CD4-positive, alpha-beta memory T cell (primary cell): Measurements from ENCODE around the gene DAB1. TPM values are rescaled to one million over a fixed set of nuclear protein-coding genes. Genes with fewer than 3 reads are reported as not detected.
A peak's percentile ranks its signal among the peaks of the same experiment; 100 is the strongest.
"Not testable (repeated sequence)": the region's sequence is repeated elsewhere in the genome, so short reads cannot be mapped to it uniquely, and the experiment has no call there.

Source experiments
- CTCF ChIA-PET: fragments of 350-600 bp; sonication (Branson Sonifier 250); formaldehyde crosslinking; loops from one replicate; lab custom pipeline; 2021; ENCODE audit warnings: inconsistent platforms; ENCODE audit not compliant: partially characterized antibody; lab: Charles Lee
- POLR2A ChIA-PET: fragments of 350-600 bp; sonication (Branson Sonifier 250); formaldehyde crosslinking; loops from one replicate; lab custom pipeline; 2021; ENCODE audit not compliant: partially characterized antibody; lab: Charles Lee
- DNase-seq, 5 donors: peaks; one replicate each; pipeline versions ENCODE4 v3.0.0 to v3.0.0-alpha.2; 2020 to 2022; ENCODE audit warnings: mixed read lengths in 1 of 5
- H3K27ac ChIP-seq: one replicate; pipeline ENCODE4 v1.7.0; 2013; ENCODE audit warnings: low read depth, low read length
- H3K27me3 ChIP-seq: 2 replicates; pipeline ENCODE4 v1.7.0; 2013; ENCODE audit warnings: mild to moderate bottlenecking, low read length, moderate library complexity; ENCODE audit not compliant: insufficient read depth
- H3K36me3 ChIP-seq: 2 replicates; pipeline ENCODE4 v1.7.0; 2013; ENCODE audit warnings: mild to moderate bottlenecking, low read length, moderate library complexity; ENCODE audit not compliant: insufficient read depth
- H3K4me1 ChIP-seq: 2 replicates; pipeline ENCODE4 v1.7.0; 2013; ENCODE audit warnings: mild to moderate bottlenecking, low read length, moderate library complexity; ENCODE audit not compliant: insufficient read depth
- H3K4me3 ChIP-seq, 2 donors: one replicate each; pipeline ENCODE4 v1.7.0; 2013; ENCODE audit warnings: low read length in 2 of 2, mild to moderate bottlenecking in 1 of 2
- H3K9me3 ChIP-seq, 2 donors: one replicate each; pipeline ENCODE4 v1.7.0; 2013; ENCODE audit warnings: low read length in 2 of 2, control low read depth in 1 of 2; ENCODE audit not compliant: control insufficient read depth in 1 of 2
- H3K27ac Mint-ChIP-seq, 7 donors: one replicate each; pipeline ENCODE4 v1.8.0; 2020 to 2021; ENCODE audit warnings: mixed read lengths in 7 of 7, mild to moderate bottlenecking in 6 of 7, inconsistent platforms in 3 of 7, moderate library complexity in 3 of 7
- H3K27me3 Mint-ChIP-seq, 2 donors: one replicate each; pipeline ENCODE4 v1.8.0; 2020 to 2021; ENCODE audit warnings: mixed read lengths in 2 of 2
- H3K36me3 Mint-ChIP-seq, 2 donors: one replicate each; pipeline ENCODE4 v1.8.0; 2020 to 2021; ENCODE audit warnings: mixed read lengths in 2 of 2, inconsistent platforms in 1 of 2, mild to moderate bottlenecking in 1 of 2
- H3K4me1 Mint-ChIP-seq, 4 donors: one replicate each; pipeline ENCODE4 v1.8.0; 2020 to 2021; ENCODE audit warnings: mixed read lengths in 4 of 4, mild to moderate bottlenecking in 1 of 4
- H3K4me3 Mint-ChIP-seq, 8 donors: one replicate each; pipeline ENCODE4 v1.8.0; 2020 to 2021; ENCODE audit warnings: mixed read lengths in 8 of 8, mild to moderate bottlenecking in 7 of 8, moderate library complexity in 6 of 8, inconsistent platforms in 3 of 8
- H3K9me3 Mint-ChIP-seq, 8 donors: one replicate each; pipeline ENCODE4 v1.8.0; 2020 to 2021; ENCODE audit warnings: mixed read lengths in 8 of 8, mild to moderate bottlenecking in 5 of 8, inconsistent platforms in 3 of 8, moderate library complexity in 1 of 8
- intact Hi-C: fragments of 100-400 bp; cut with micrococcal nuclease; formaldehyde crosslinking; loops from one replicate; pipeline ENCODE4 v1.15.1; 2023
- polyA plus RNA-seq, 2 donors: library from polyadenylated mRNA; unstranded; fragments of 300-500 nt; fragmentation: Illumina TruSeq; gene quantifications; one replicate each; pipeline ENCODE4 v1.2.3, GENCODE V29; 2021
- total RNA-seq, 2 experiments: library from RNA; stranded (reverse); gene quantifications; one replicate each; pipeline ENCODE4 v1.2.3, GENCODE V29; 2021

Gene DAB1
- total and polyA plus RNA-seq, 4 experiments from 2014 or later = 1.5 to 3.9 (median 3.2) TPM

DNA sequence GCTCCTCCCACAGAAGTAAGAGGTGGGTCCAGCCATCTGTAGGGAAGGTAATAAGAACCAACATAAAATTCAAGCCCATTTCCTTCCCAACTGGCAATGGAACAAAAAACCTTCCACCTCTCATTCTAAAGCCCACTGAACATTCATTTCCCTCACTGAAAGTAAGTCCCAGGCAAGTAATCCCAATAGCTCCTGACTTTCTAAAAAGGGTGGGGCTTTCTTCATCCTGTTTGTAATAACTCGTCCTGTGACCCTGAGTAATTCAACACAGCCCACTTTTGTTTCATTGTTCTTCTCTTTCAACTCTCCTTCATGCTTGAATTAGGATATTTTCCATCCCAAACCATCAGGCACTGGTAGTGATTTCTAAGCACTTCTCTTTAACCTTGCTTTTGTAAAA lies 74.9 kb downstream of the DAB1 start:
- H3K27me3 ChIP-seq = no peaks in the 10 kb centered on the region
- H3K9me3 ChIP-seq = no peaks in the 10 kb centered on the region
- H3K27ac ChIP-seq = no peak overlapping the region
- ChIA-PET CTCF (no interaction called here), POLR2A (no interaction called here)
- no peak overlapping the region for H3K27ac Mint-ChIP-seq
- H3K36me3 ChIP-seq = no peaks in the 10 kb centered on the region
- no peaks in the 10 kb centered on the region for H3K27me3 Mint-ChIP-seq
- H3K4me1 Mint-ChIP-seq = no peaks in the 10 kb centered on the region
- no peaks in the 10 kb centered on the region for H3K4me1 ChIP-seq
- no peak overlapping the region for H3K4me3 Mint-ChIP-seq
- H3K36me3 Mint-ChIP-seq = no peaks in the 10 kb centered on the region
- no peak overlapping the region for H3K4me3 ChIP-seq
- peaks cover 0 to 5% (median 1%) of the 10 kb centered on the region in 8 donors for H3K9me3 Mint-ChIP-seq
- no peak for DNase-seq
- intact Hi-C loops = no loop called here

DNA sequence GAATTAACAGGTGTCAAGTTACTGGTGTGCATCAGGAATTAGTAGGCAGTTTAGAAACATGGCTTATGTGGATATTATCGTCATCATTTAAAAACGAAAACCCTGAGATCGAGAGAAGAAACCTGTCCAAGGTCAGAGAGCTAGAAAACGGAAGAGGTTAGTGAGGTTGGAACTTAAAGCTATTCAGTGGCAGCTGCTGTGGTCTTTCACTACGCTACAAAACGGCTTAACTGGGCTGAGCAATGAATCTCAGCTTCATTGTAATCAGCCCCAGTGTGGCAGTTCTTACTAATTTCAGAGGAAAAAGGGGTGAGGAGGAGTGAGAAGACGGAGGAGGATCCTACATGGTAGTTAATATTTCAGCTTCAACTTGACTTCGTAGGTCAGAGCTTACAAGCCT lies 77.9 kb downstream of the DAB1 start:
- Mint-ChIP-seq H3K36me3 (no peaks in the 10 kb centered on the region), H3K4me1 (no peaks in the 10 kb centered on the region), H3K27me3 (no peaks in the 10 kb centered on the region), H3K9me3 (peaks cover 0 to 3% (median 0%) of the 10 kb centered on the region in 8 donors), H3K4me3 (no peak overlapping the region), H3K27ac (peak overlapping the region in 1 of 7 donors; percentile 45)
- no peaks in the 10 kb centered on the region for H3K4me1 ChIP-seq
- H3K27ac ChIP-seq = no peak overlapping the region
- H3K27me3 ChIP-seq = no peaks in the 10 kb centered on the region
- H3K9me3 ChIP-seq = no peaks in the 10 kb centered on the region
- ChIA-PET CTCF (no interaction called here), POLR2A (no interaction called here)
- no peak for DNase-seq
- intact Hi-C loops = no loop called here
- H3K36me3 ChIP-seq = no peaks in the 10 kb centered on the region
- no peak overlapping the region for H3K4me3 ChIP-seq

DNA sequence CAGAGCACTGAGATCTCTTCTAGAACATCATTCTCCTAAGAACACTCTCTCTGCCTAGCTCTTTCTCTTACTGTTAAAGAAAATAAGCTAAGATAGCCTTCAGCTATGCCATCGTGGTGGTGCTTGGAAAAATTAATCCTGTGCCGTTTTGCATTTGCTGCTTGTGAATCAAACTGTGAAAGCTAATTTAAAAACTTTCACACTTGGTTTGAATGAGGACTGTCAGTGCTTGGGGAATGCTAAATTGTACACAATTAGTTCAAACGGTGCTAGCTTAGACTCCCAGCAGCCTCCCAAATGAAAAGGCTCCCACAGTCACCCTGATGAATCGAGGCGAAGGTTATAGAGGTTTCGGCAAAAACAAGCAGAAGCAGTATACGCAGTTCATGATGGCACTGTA lies 79.6 kb downstream of the DAB1 start:
- H3K4me3 Mint-ChIP-seq = no peak overlapping the region
- no peaks in the 10 kb centered on the region for H3K9me3 ChIP-seq
- intact Hi-C loops = no loop called here
- H3K27me3 Mint-ChIP-seq = no peaks in the 10 kb centered on the region
- no peak overlapping the region for H3K27ac ChIP-seq
- no peak for DNase-seq
- no peaks in the 10 kb centered on the region for H3K27me3 ChIP-seq
- H3K4me1 ChIP-seq = no peaks in the 10 kb centered on the region
- H3K4me1 Mint-ChIP-seq = no peaks in the 10 kb centered on the region
- peaks cover 0 to 3% (median 0%) of the 10 kb centered on the region in 8 donors for H3K9me3 Mint-ChIP-seq
- ChIA-PET CTCF (no interaction called here), POLR2A (no interaction called here)
- H3K4me3 ChIP-seq = no peak overlapping the region
- H3K36me3 ChIP-seq = no peaks in the 10 kb centered on the region
- no peak overlapping the region for H3K27ac Mint-ChIP-seq
- H3K36me3 Mint-ChIP-seq = no peaks in the 10 kb centered on the region

DNA sequence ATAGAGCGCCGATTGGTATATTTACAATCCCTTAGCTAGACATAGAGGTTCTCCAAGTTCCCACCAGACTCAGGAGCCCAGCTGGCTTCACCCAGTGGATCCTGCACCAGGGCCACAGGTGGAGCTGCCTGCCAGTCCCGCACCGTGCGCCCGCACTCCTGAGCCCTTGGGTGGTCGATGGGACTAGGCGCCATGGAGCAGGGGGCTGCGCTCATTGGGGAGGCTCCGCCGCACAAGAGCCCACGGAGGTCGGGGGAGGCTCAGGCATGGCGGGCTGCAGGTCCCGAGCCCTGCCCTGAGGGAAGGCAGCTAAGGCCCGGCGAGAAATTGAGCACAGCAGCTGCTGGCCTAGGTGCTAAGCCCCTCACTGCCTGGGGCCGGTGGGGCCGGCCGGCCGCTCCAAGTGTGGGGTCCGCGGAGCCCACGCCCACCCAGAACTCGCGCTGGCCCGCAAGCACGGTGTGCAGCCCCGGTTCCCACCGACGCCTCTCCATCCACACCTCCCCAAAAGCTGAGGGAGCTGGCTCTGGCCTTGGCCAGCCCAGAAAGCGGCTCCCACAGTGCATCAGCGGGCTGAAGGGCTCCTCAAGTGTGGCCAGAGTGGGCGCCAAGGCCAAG lies 80.5 kb downstream of the DAB1 start:
- H3K4me3 Mint-ChIP-seq, H3K4me3 ChIP-seq, H3K27me3 ChIP-seq, H3K4me1 ChIP-seq, H3K36me3 ChIP-seq, H3K9me3 ChIP-seq, H3K9me3 Mint-ChIP-seq, H3K4me1 Mint-ChIP-seq, H3K27me3 Mint-ChIP-seq, H3K27ac Mint-ChIP-seq, POLR2A ChIA-PET, H3K27ac ChIP-seq, DNase-seq, intact Hi-C loops, H3K36me3 Mint-ChIP-seq: not testable (repeated sequence)
- CTCF ChIA-PET = interaction anchor here (1.0 kb wide), 1 partner anchor 513 kb away, joined by 3 read pairs; no protein-coding TSS in a partner anchor

DNA sequence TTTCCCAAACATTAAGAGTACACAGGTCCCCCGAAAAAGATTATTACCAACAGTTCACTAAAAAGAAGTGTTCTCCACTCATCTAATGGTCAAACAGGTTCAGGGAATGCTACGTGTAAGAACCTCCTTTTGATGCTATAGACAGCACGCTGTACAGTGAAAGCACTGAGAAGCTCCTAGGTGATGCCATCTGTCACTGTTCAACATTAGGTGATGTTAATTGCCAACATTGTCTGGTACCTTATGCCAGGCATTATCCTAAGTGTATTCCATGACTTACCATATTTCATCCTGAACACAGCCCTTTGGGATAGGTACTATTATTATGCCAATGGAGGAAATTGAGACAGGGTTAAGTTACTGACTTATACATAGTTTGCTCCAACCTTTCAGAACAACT lies 82.1 kb downstream of the DAB1 start:
- CTCF ChIA-PET = interaction anchor here (1.3 kb wide), 1 partner anchor 510 kb away, joined by 3 read pairs; no protein-coding TSS in a partner anchor

DNA sequence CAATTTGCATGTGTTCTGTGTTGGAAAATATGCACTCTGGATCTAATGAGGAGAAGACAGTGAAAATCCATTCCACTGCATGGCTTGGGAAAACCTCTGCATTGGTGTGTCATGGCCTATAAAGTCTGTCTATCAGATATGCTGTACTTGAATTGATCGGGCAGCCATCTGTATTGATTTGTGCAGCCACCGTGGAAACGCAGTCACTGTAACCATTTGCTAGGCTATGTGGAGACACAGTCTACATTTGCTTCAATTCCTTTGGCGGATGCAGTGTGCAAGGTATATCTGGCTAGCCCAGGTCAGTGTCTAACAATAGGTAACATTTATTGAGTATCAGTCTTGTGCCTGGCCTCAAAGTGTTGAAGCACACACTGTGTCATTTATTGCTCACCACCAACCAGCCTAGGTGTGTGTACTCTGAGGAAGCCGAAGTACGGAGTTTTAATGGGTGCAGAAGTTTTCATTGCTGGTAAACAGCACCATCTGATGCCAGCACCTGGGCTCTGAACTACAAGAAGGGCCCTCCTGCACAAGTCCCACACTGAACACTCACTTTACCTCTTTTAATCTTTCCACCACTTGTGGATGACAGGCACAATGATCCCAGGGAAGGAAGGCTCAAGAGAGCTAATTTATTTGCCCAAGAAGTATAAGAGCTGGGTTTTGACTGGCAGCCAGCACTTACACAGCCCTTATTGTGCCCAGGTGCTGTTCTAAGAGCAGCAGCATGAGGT lies 83.4 kb downstream of the DAB1 start:
- Histone ChIP-seq H3K36me3 (no peaks in the 10 kb centered on the region), H3K27me3 (no peaks in the 10 kb centered on the region), H3K4me1 (no peaks in the 10 kb centered on the region), H3K27ac (no peak overlapping the region), H3K4me3 (no peak overlapping the region), H3K9me3 (no peaks in the 10 kb centered on the region)
- ChIA-PET POLR2A (no interaction called here), CTCF (interaction anchor here (1.3 kb wide), 1 partner anchor 509 kb away, joined by 3 read pairs; no protein-coding TSS in a partner anchor)
- H3K4me3 Mint-ChIP-seq = no peak overlapping the region
- H3K27me3 Mint-ChIP-seq = peaks cover 0 to 2% of the 10 kb centered on the region in 2 donors
- DNase-seq = peak in 1 of 5 donors; percentile 3
- intact Hi-C loops = loop anchor here (2.0 kb wide), 1 partner anchor 508 kb away; no protein-coding TSS in a partner anchor
- no peaks in the 10 kb centered on the region for H3K36me3 Mint-ChIP-seq
- H3K4me1 Mint-ChIP-seq = no peaks in the 10 kb centered on the region
- H3K27ac Mint-ChIP-seq = no peak overlapping the region
- no peaks in the 10 kb centered on the region for H3K9me3 Mint-ChIP-seq

More for the DNA sequence above, 82.1 kb downstream of the DAB1 start:
- no peaks in the 10 kb centered on the region for H3K36me3 ChIP-seq
- Mint-ChIP-seq H3K9me3 (peaks cover 0 to 3% (median 0%) of the 10 kb centered on the region in 8 donors), H3K4me3 (no peak overlapping the region), H3K27me3 (peaks cover 0 to 2% of the 10 kb centered on the region in 2 donors), H3K4me1 (no peaks in the 10 kb centered on the region), H3K36me3 (no peaks in the 10 kb centered on the region), H3K27ac (no peak overlapping the region)
- DNase-seq = no peak
- H3K4me1 ChIP-seq = no peaks in the 10 kb centered on the region
- H3K9me3 ChIP-seq = no peaks in the 10 kb centered on the region
- H3K27ac ChIP-seq = no peak overlapping the region
- H3K4me3 ChIP-seq = no peak overlapping the region
- intact Hi-C loops = loop anchor here (2.0 kb wide), 1 partner anchor 509 kb away; no protein-coding TSS in a partner anchor
- POLR2A ChIA-PET = no interaction called here
- no peaks in the 10 kb centered on the region for H3K27me3 ChIP-seq

DNA sequence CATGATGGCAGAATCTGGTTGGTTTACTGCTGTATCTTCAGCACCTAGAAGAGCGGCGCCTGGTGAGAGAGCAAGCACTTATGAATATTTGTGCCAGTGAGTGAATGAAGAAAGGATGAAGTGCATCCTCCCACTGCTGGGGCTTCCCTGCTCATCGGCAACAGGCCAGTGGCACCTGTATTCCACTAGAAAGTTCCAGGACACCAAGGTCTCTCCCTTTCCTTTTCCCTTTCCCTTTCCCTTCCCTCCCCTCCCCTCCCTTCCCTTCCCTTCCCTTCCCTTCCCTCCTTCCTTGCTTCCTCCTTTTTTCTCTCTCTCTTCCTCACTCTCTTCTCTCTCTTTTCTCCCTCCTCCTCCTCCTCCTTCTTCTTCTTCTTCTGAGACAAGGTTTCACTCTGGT lies 86.2 kb downstream of the DAB1 start:
- CTCF ChIA-PET = no interaction called here
- H3K9me3 Mint-ChIP-seq = peaks cover 0 to 5% (median 0%) of the 10 kb centered on the region in 8 donors
- Histone ChIP-seq H3K27me3 (no peaks in the 10 kb centered on the region), H3K27ac (no peak overlapping the region), H3K36me3 (no peaks in the 10 kb centered on the region), H3K4me1 (no peaks in the 10 kb centered on the region), H3K9me3 (no peaks in the 10 kb centered on the region), H3K4me3 (no peak overlapping the region)
- H3K27ac Mint-ChIP-seq = no peak overlapping the region
- POLR2A ChIA-PET = no interaction called here
- H3K4me3 Mint-ChIP-seq = no peak overlapping the region
- no peaks in the 10 kb centered on the region for H3K4me1 Mint-ChIP-seq
- H3K36me3 Mint-ChIP-seq = no peaks in the 10 kb centered on the region
- DNase-seq = no peak
- H3K27me3 Mint-ChIP-seq = peaks cover 0 to 2% of the 10 kb centered on the region in 2 donors
- intact Hi-C loops = no loop called here
